ENCODE measurements around the gene GALNT8.

The GALNT8 gene

DNA sequence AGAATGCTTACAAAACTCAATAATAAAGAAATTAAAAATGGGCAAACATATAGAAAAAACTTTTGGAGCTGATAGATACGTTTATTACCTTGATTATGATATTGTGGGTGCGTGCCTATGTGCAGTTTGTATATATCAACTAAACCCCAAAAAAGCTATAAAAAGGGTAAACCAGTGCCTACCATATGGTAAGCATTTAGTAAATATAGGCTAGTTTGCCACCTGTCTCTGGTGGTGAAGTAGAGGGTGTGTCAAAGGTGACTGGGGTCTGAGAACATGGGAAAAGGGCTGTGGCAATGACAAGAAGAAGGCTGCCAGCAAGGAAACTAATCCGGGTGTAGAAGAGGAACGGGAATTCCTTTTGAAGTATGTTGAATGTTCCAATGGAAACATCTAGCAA, 18.3 kb downstream of the GALNT8 start:
- Histone ChIP-seq H3K79me2 (ENCODE audit: insufficient read depth, low read length) (no peaks in the 10 kb centered on the region), H3F3A (ENCODE audit: insufficient read depth) (no peaks in the 10 kb centered on the region), H3K27ac (ENCODE audit: low read depth, low read length) (no peak overlapping the region), H4K20me1 (ENCODE audit: low read depth, low read length) (no peaks in the 10 kb centered on the region), H2AFZ (ENCODE audit: low read depth, low read length, severe bottlenecking) (no peak overlapping the region), H3K4me3 (ENCODE audit: insufficient read depth, low read length, poor library complexity, severe bottlenecking) (no peak overlapping the region), H3K4me2 (ENCODE audit: low read depth, low read length, poor library complexity, severe bottlenecking) (no peak overlapping the region), H3K27me3 (ENCODE audit: low read length) (no peaks in the 10 kb centered on the region), H3K9me2 (replicated peaks; ENCODE audit: insufficient read depth, low read length) (no peaks in the 10 kb centered on the region), H3K36me3 (ENCODE audit: low read length) (no peaks in the 10 kb centered on the region), H3K9me3 (ENCODE audit: insufficient read depth, low read length) (no peaks in the 10 kb centered on the region), H3K9ac (ENCODE audit: low read length) (no peak overlapping the region)
- TF ChIP-seq, protein P1, sequence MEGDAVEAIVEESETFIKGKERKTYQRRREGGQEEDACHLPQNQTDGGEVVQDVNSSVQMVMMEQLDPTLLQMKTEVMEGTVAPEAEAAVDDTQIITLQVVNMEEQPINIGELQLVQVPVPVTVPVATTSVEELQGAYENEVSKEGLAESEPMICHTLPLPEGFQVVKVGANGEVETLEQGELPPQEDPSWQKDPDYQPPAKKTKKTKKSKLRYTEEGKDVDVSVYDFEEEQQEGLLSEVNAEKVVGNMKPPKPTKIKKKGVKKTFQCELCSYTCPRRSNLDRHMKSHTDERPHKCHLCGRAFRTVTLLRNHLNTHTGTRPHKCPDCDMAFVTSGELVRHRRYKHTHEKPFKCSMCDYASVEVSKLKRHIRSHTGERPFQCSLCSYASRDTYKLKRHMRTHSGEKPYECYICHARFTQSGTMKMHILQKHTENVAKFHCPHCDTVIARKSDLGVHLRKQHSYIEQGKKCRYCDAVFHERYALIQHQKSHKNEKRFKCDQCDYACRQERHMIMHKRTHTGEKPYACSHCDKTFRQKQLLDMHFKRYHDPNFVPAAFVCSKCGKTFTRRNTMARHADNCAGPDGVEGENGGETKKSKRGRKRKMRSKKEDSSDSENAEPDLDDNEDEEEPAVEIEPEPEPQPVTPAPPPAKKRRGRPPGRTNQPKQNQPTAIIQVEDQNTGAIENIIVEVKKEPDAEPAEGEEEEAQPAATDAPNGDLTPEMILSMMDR (IDR thresholded peaks at IDR 0.05; ENCODE audit: insufficient read depth, low read length, poor library complexity, severe bottlenecking), result no peak
- no peak for TF ChIP-seq EZH2phosphoT487 (conservative IDR thresholded peaks at IDR 0.05; ENCODE audit: low read length)

DNA sequence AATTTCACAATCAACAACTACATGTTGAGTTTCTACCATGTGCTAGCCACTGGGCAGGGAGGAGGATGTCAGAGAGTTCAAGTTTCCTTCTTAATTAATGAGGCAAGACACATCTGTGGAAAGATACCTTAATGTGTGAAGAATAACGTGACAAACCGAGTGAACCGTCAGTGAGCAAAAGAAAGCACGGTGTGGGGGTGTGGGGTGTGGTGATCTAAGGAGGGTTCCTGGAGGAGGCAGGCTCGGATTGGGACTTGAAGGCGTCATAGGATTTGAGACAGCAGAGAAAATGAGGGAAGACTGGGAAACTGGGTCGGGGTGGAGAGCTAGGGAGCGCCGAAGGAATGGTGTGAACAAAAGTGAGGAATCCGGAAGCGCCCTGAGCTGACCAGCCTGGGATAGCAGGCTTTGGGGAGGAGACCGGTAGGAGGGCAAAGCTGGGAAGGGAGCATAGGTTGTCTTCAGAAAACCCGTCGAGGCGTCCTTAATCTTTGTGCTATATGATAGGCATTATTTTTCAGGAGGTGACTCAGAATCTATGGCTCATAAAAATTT, 22.3 kb downstream of the GALNT8 start:
- Histone ChIP-seq H3K9ac (ENCODE audit: low read length) (no peak overlapping the region), H3K9me2 (replicated peaks; ENCODE audit: insufficient read depth, low read length) (no peaks in the 10 kb centered on the region), H3K4me3 (ENCODE audit: insufficient read depth, low read length, poor library complexity, severe bottlenecking) (no peak overlapping the region), H2AFZ (ENCODE audit: low read depth, low read length, severe bottlenecking) (no peak overlapping the region), H3F3A (ENCODE audit: insufficient read depth) (no peaks in the 10 kb centered on the region), H3K4me2 (ENCODE audit: low read depth, low read length, poor library complexity, severe bottlenecking) (no peak overlapping the region), H3K27me3 (ENCODE audit: low read length) (no peaks in the 10 kb centered on the region), H3K27ac (ENCODE audit: low read depth, low read length) (no peak overlapping the region), H3K9me3 (ENCODE audit: insufficient read depth, low read length) (no peaks in the 10 kb centered on the region), H4K20me1 (ENCODE audit: low read depth, low read length) (no peaks in the 10 kb centered on the region), H3K36me3 (ENCODE audit: low read length) (no peaks in the 10 kb centered on the region), H3K79me2 (ENCODE audit: insufficient read depth, low read length) (no peaks in the 10 kb centered on the region)
- TF ChIP-seq, protein P1 (IDR thresholded peaks at IDR 0.05; ENCODE audit: insufficient read depth, low read length, poor library complexity, severe bottlenecking), result no peak
- no peak for TF ChIP-seq EZH2phosphoT487 (conservative IDR thresholded peaks at IDR 0.05; ENCODE audit: low read length)

DNA sequence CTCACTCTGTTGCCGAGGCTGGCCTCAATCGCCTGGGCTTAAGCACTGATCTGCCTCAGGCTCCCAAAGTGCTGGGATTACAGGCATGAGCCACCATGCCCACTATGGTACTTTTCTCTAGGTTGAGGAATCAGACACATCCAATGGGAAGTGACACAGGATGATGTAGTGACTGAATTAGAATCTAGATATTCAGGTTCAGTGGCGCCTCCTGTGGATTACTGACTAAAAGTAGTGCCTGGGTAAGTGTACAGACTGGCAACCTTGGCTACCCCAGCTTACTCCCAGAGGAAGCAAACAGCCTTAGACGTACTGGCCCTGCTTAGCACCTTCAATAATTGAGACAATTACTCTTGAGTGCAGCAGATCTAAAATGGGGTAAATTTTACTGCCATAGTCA, 22.8 kb downstream of the GALNT8 start:
- H3K4me2 ChIP-seq (ENCODE audit: low read depth, low read length, poor library complexity, severe bottlenecking), result no peak overlapping the region
- TF ChIP-seq, protein P1 (IDR thresholded peaks at IDR 0.05; ENCODE audit: insufficient read depth, low read length, poor library complexity, severe bottlenecking), result no peak
- no peak for TF ChIP-seq EZH2phosphoT487 (conservative IDR thresholded peaks at IDR 0.05; ENCODE audit: low read length)
- H3K4me3 ChIP-seq (ENCODE audit: insufficient read depth, low read length, poor library complexity, severe bottlenecking), result no peak overlapping the region
- H3K79me2 ChIP-seq (ENCODE audit: insufficient read depth, low read length), result no peaks in the 10 kb centered on the region
- no peak overlapping the region for H3K9ac ChIP-seq (ENCODE audit: low read length)
- no peaks in the 10 kb centered on the region for H3F3A ChIP-seq (ENCODE audit: insufficient read depth)
- no peaks in the 10 kb centered on the region for H4K20me1 ChIP-seq (ENCODE audit: low read depth, low read length)
- H3K27me3 ChIP-seq (ENCODE audit: low read length), result no peaks in the 10 kb centered on the region
- no peak overlapping the region for H3K27ac ChIP-seq (ENCODE audit: low read depth, low read length)
- H3K9me2 ChIP-seq (replicated peaks; ENCODE audit: insufficient read depth, low read length), result no peaks in the 10 kb centered on the region
- H3K36me3 ChIP-seq (ENCODE audit: low read length), result no peaks in the 10 kb centered on the region
- H2AFZ ChIP-seq (ENCODE audit: low read depth, low read length, severe bottlenecking), result no peak overlapping the region
- H3K9me3 ChIP-seq (ENCODE audit: insufficient read depth, low read length), result no peaks in the 10 kb centered on the region

Measured in SU-DHL-6 (cell line).